HepG2 (cell line): ENCODE measurements around the gene ABCC3. TPM values are rescaled to one million over a fixed set of nuclear protein-coding genes. Genes with fewer than 3 reads are reported as not detected.

Experiments
- ATAD3A ChIP-seq: sonication (generic); formaldehyde crosslinking; IDR thresholded peaks from 2 replicates; pipeline ENCODE4 v1.4.0; 2020; ENCODE audit warnings: missing genetic modification reagents
- BHLHE40 ChIP-seq: IDR thresholded peaks from 2 replicates; pipeline ENCODE4 v1.6.1; 2011; ENCODE audit warnings: low read length, improper control_type of control experiment
- CEBPG ChIP-seq: IDR thresholded peaks from 2 replicates; pipeline ENCODE4 v1.6.1; 2016
- FOSL1 ChIP-seq: sonication (generic); formaldehyde crosslinking; IDR thresholded peaks from 2 replicates; pipeline ENCODE4 v1.9.0; 2021; ENCODE audit warnings: missing genetic modification reagents, borderline replicate concordance
- HDAC2 ChIP-seq: sonication (generic); formaldehyde crosslinking; IDR thresholded peaks from 2 replicates; pipeline ENCODE4 v1.4.0; 2020; ENCODE audit warnings: missing genetic modification reagents
- HOXA9 ChIP-seq: sonication (generic); formaldehyde crosslinking; IDR thresholded peaks from 2 replicates; pipeline ENCODE4 v1.8.1; 2022; ENCODE audit warnings: missing genetic modification reagents, mild to moderate bottlenecking, moderate library complexity, borderline replicate concordance
- MYC ChIP-seq: sonication (generic); formaldehyde crosslinking; IDR thresholded peaks from 2 replicates; pipeline ENCODE4 v1.9.0; 2021; ENCODE audit warnings: missing genetic modification reagents, borderline replicate concordance
- POLR2AphosphoS5 ChIP-seq: IDR thresholded peaks from 2 replicates; pipeline ENCODE4 v1.6.1; 2012; ENCODE audit warnings: low read depth, low read length
- RNF2 ChIP-seq: fragments of 450-650 bp; conservative IDR thresholded peaks from 2 replicates; pipeline ENCODE4 v1.6.1; 2016; ENCODE audit warnings: low read depth
- SALL1 ChIP-seq: sonication (generic); formaldehyde crosslinking; IDR thresholded peaks from 2 replicates; pipeline ENCODE4 v1.8.0; 2022; ENCODE audit warnings: mild to moderate bottlenecking, missing genetic modification reagents
- SIN3A ChIP-seq: IDR thresholded peaks from 2 replicates; pipeline ENCODE4 v1.6.1; 2011; ENCODE audit warnings: low read depth, mild to moderate bottlenecking, control low read depth, low read length, borderline replicate concordance
- SKI ChIP-seq: fragments of 450-650 bp; IDR thresholded peaks from one replicate; pipeline ENCODE4 v1.6.1; 2018; ENCODE audit warnings: mild to moderate bottlenecking; ENCODE audit not compliant: partially characterized antibody
- YY1 ChIP-seq: IDR thresholded peaks from 2 replicates; pipeline ENCODE4 v1.6.1; 2011; ENCODE audit warnings: low read length, low read depth, moderate library complexity, mild to moderate bottlenecking; ENCODE audit not compliant: insufficient read depth, insufficient replicate concordance
- ZBTB8A ChIP-seq: sonication (generic); formaldehyde crosslinking; IDR thresholded peaks from 2 replicates; pipeline ENCODE4 v1.4.0; 2020; ENCODE audit warnings: mild to moderate bottlenecking, low read depth, missing genetic modification reagents, borderline replicate concordance
- ZNF33B ChIP-seq: sonication (generic); formaldehyde crosslinking; IDR thresholded peaks from 2 replicates; pipeline ENCODE4 v1.5.1; 2020; ENCODE audit warnings: mild to moderate bottlenecking, missing genetic modification reagents
- ZNF501 ChIP-seq: sonication (generic); formaldehyde crosslinking; IDR thresholded peaks from 2 replicates; pipeline ENCODE4 v1.5.1; 2020; ENCODE audit warnings: mild to moderate bottlenecking, moderate library complexity, missing genetic modification reagents
- polyA plus RNA-seq, 8 experiments: library from polyadenylated mRNA; depleted of rRNA in 3 of 8; stranded (reverse) in 7 of 8; unstranded in 1 of 8; fragments of >200 nt; fragmentation: Illumina TruSeq in 4 of 8; extraction: Trizol in 4 of 8; gene quantifications; 2 replicates each; pipeline versions ENCODE4 v1.2.1 to v1.2.3, GENCODE V29; 2011 to 2016; ENCODE audit warnings: low read depth in 4 of 8, missing spikeins in 1 of 8, mixed read lengths in 1 of 8; ENCODE audit not compliant: insufficient read depth in 1 of 8
- total RNA-seq, 5 experiments: library from RNA; depleted of rRNA; stranded (reverse); fragments of >200 nt; fragmentation: Illumina TruSeq; extraction: Trizol; gene quantifications; 2 replicates each; pipeline ENCODE4 v1.2.3, GENCODE V29; 2016; ENCODE audit warnings: low read depth in 1 of 5
- TF ChIP-seq, protein P1 (sequence below): sonication (generic); formaldehyde crosslinking; IDR thresholded peaks from 2 replicates; pipeline ENCODE4 v1.5.1; 2020; ENCODE audit warnings: mild to moderate bottlenecking, moderate library complexity, missing genetic modification reagents
- TF ChIP-seq, protein P2 (sequence below): sonication (generic); formaldehyde crosslinking; IDR thresholded peaks from one replicate; pipeline ENCODE4 v1.5.1; 2020; ENCODE audit warnings: mild to moderate bottlenecking, missing genetic modification reagents; ENCODE audit errors: not compliant biosample characterization
- TF ChIP-seq, protein P3 (sequence below): sonication (generic); formaldehyde crosslinking; IDR thresholded peaks from 2 replicates; pipeline ENCODE4 v1.4.0; 2020; ENCODE audit warnings: missing genetic modification reagents

The ABCC3 gene
- total and polyA plus RNA-seq, 2 of the 13 experiments (the other 11 are each of a cell fraction or from before 2014, with no cell fraction given) = 25.2 to 50.7 TPM

DNA sequence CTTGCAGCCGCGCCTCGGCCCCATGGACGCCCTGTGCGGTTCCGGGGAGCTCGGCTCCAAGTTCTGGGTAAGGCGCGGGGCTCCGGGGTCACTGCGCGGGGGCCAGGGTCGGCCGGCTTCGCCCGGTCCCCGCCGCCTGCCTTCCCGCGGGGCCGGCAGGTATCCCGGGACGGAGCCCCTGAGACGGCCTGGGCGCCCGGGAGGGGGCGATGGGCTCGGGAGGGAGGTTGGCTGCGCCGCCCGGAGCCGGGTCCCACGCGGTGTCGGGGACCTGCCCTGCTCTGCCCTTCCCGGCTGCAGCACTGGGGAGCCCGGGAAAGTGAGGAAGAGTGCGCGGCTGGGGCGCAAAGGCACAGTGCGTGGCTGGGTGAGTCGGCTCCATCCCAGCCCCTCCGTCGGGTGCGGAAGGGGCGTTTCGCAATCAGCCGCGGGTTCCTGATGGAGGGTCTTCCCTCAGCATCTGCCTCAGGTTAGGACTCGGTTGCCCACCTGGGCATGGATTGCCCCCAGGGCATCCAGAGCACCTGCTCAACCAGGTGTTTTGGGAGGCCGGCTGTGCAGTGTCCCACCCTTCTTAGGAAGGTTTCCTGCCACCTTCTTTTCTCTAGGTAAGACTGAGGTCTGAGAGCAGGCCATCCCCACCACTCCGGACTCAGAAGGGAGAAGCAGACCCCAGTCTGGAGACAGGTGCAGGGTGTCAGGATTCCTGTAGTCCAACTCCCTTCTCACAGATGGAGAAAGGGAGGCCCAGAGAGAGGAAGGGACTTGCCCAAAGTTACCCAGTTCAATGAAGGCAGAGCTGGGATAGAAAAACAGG lies 442 bp downstream of the ABCC3 start (continued):
- no peak for TF ChIP-seq SKI
- TF ChIP-seq, protein P1, sequence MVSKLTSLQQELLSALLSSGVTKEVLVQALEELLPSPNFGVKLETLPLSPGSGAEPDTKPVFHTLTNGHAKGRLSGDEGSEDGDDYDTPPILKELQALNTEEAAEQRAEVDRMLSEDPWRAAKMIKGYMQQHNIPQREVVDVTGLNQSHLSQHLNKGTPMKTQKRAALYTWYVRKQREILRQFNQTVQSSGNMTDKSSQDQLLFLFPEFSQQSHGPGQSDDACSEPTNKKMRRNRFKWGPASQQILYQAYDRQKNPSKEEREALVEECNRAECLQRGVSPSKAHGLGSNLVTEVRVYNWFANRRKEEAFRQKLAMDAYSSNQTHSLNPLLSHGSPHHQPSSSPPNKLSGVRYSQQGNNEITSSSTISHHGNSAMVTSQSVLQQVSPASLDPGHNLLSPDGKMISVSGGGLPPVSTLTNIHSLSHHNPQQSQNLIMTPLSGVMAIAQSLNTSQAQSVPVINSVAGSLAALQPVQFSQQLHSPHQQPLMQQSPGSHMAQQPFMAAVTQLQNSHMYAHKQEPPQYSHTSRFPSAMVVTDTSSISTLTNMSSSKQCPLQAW (CRISPR knock-in tag) = 0 out of 2 replicates have a peak, but pooled peaks have one; percentile 34
- no peak for TF ChIP-seq ATAD3A (CRISPR knock-in tag)
- peak; percentile 92 for TF ChIP-seq CEBPG (CRISPR knock-in tag)
- no peak for TF ChIP-seq ZNF33B (CRISPR knock-in tag)
- TF ChIP-seq YY1 = no peak
- no peak for TF ChIP-seq RNF2
- TF ChIP-seq ZNF501 = no peak
- peak; percentile 4; the same call in 1 of the 2 replicates for TF ChIP-seq SALL1 (CRISPR knock-in tag)
- TF ChIP-seq, protein P2, sequence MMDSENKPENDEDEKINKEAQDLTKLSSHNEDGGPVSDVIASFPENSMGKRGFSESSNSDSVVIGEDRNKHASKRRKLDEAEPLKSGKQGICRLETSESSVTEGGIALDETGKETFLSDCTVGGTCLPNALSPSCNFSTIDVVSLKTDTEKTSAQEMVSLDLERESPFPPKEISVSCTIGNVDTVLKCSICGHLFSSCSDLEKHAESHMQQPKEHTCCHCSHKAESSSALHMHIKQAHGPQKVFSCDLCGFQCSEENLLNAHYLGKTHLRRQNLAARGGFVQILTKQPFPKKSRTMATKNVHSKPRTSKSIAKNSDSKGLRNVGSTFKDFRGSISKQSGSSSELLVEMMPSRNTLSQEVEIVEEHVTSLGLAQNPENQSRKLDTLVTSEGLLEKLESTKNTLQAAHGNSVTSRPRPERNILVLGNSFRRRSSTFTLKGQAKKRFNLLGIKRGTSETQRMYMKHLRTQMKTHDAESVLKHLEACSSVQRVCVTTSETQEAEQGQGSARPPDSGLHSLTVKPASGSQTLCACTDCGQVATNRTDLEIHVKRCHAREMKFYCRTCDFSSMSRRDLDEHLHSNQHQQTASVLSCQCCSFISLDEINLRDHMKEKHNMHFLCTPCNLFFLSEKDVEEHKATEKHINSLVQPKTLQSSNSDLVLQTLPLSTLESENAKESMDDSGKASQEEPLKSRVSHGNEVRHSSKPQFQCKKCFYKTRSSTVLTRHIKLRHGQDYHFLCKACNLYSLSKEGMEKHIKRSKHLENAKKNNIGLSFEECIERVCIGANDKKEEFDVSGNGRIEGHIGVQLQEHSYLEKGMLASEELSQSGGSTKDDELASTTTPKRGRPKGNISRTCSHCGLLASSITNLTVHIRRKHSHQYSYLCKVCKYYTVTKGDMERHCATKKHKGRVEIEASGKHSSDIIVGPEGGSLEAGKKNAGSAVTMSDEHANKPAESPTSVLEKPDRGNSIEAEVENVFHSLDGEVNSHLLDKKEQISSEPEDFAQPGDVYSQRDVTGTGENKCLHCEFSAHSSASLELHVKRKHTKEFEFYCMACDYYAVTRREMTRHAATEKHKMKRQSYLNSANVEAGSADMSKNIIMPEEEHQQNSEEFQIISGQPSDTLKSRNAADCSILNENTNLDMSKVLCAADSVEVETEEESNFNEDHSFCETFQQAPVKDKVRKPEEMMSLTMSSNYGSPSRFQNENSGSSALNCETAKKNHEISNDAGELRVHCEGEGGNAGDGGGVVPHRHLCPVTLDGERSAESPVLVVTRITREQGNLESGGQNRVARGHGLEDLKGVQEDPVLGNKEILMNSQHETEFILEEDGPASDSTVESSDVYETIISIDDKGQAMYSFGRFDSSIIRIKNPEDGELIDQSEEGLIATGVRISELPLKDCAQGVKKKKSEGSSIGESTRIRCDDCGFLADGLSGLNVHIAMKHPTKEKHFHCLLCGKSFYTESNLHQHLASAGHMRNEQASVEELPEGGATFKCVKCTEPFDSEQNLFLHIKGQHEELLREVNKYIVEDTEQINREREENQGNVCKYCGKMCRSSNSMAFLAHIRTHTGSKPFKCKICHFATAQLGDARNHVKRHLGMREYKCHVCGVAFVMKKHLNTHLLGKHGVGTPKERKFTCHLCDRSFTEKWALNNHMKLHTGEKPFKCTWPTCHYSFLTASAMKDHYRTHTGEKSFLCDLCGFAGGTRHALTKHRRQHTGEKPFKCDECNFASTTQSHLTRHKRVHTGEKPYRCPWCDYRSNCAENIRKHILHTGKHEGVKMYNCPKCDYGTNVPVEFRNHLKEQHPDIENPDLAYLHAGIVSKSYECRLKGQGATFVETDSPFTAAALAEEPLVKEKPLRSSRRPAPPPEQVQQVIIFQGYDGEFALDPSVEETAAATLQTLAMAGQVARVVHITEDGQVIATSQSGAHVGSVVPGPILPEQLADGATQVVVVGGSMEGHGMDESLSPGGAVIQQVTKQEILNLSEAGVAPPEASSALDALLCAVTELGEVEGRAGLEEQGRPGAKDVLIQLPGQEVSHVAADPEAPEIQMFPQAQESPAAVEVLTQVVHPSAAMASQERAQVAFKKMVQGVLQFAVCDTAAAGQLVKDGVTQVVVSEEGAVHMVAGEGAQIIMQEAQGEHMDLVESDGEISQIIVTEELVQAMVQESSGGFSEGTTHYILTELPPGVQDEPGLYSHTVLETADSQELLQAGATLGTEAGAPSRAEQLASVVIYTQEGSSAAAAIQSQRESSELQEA (CRISPR knock-in tag) = no peak
- no peak for TF ChIP-seq HDAC2 (CRISPR knock-in tag)
- no peak for TF ChIP-seq POLR2AphosphoS5
- no peak for TF ChIP-seq HOXA9 (CRISPR knock-in tag)
- TF ChIP-seq, protein P3, sequence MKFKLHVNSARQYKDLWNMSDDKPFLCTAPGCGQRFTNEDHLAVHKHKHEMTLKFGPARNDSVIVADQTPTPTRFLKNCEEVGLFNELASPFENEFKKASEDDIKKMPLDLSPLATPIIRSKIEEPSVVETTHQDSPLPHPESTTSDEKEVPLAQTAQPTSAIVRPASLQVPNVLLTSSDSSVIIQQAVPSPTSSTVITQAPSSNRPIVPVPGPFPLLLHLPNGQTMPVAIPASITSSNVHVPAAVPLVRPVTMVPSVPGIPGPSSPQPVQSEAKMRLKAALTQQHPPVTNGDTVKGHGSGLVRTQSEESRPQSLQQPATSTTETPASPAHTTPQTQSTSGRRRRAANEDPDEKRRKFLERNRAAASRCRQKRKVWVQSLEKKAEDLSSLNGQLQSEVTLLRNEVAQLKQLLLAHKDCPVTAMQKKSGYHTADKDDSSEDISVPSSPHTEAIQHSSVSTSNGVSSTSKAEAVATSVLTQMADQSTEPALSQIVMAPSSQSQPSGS (CRISPR knock-in tag) = no peak
- TF ChIP-seq SIN3A = no peak
- TF ChIP-seq FOSL1 (CRISPR knock-in tag) = no peak
- TF ChIP-seq MYC (CRISPR knock-in tag) = peak; percentile 50; the same call in 1 of the 2 replicates
- no peak for TF ChIP-seq BHLHE40
- no peak for TF ChIP-seq ZBTB8A (CRISPR knock-in tag)
